ENCODE data around the gene LSM4. TPM values are rescaled to one million over a fixed set of nuclear protein-coding genes. Genes with fewer than 3 reads are reported as not detected.

LSM4 gene
- total RNA-seq, 1 donor from 2014 or later: 198 TPM

- Mint-ChIP-seq H3K9me3 (no peaks in the 10 kb centered on the region), H3K36me3 (ENCODE audit: low read depth) (peaks cover 21% of the 10 kb centered on the region)
- intact Hi-C loops (cut with micrococcal nuclease): no loop called here
Observed at GRCh38 chr19:18306209-18306887, 16.5 kb downstream of the LSM4 start.

GRCh38 chr19:18304458-18305310 is 18.2 kb downstream of the LSM4 start:
- Mint-ChIP-seq H3K36me3 (ENCODE audit: low read depth) (peaks cover 21% of the 10 kb centered on the region), H3K4me3 (peak overlapping the region; percentile 92), H3K9me3 (no peaks in the 10 kb centered on the region), H3K4me1 (ENCODE audit: low read depth) (peaks cover 40% of the 10 kb centered on the region), H3K27me3 (ENCODE audit: insufficient read depth) (peaks cover 1% of the 10 kb centered on the region), H3K27ac (peak overlapping the region; percentile 98)
- intact Hi-C loops (cut with micrococcal nuclease): loop anchor here (1.0 kb wide), 6 partner anchors 10 to 111 kb away; partner anchors contain the start of genes LSM4 and MPV17L2
- peak; percentile 77 for DNase-seq (ENCODE audit: low spot score)

More at GRCh38 chr19:18306209-18306887, 16.5 kb downstream of the LSM4 start:
- H3K4me1 Mint-ChIP-seq (ENCODE audit: low read depth): peaks cover 40% of the 10 kb centered on the region
- peaks cover 1% of the 10 kb centered on the region for H3K27me3 Mint-ChIP-seq (ENCODE audit: insufficient read depth)
- H3K27ac Mint-ChIP-seq: peak overlapping the region; percentile 75
- no peak for DNase-seq (ENCODE audit: low spot score)
- peak overlapping the region; percentile 92 for H3K4me3 Mint-ChIP-seq

GRCh38 chr19:18304208-18304457 is 18.7 kb downstream of the LSM4 start:
- Mint-ChIP-seq H3K9me3 (no peaks in the 10 kb centered on the region), H3K27me3 (ENCODE audit: insufficient read depth) (peaks cover 1% of the 10 kb centered on the region), H3K27ac (peak overlapping the region; percentile 98), H3K4me1 (ENCODE audit: low read depth) (peaks cover 42% of the 10 kb centered on the region), H3K4me3 (peak overlapping the region; percentile 92), H3K36me3 (ENCODE audit: low read depth) (peaks cover 21% of the 10 kb centered on the region)
- DNase-seq (ENCODE audit: low spot score): no peak
- intact Hi-C loops (cut with micrococcal nuclease): loop anchor here (1.0 kb wide), 6 partner anchors 10 to 111 kb away; partner anchors contain the start of genes LSM4 and MPV17L2

GRCh38 chr19:18301718-18302111 is 21.2 kb downstream of the LSM4 start:
- Mint-ChIP-seq H3K4me3 (peak overlapping the region; percentile 37), H3K27me3 (ENCODE audit: insufficient read depth) (peaks cover 1% of the 10 kb centered on the region), H3K9me3 (no peaks in the 10 kb centered on the region), H3K36me3 (ENCODE audit: low read depth) (peaks cover 12% of the 10 kb centered on the region), H3K4me1 (ENCODE audit: low read depth) (peaks cover 45% of the 10 kb centered on the region), H3K27ac (peak overlapping the region; percentile 58)
- intact Hi-C loops (cut with micrococcal nuclease): no loop called here
- no peak for DNase-seq (ENCODE audit: low spot score)

GRCh38 chr19:18300930-18301717 is 21.8 kb downstream of the LSM4 start:
- peaks cover 47% of the 10 kb centered on the region for H3K4me1 Mint-ChIP-seq (ENCODE audit: low read depth)
- DNase-seq (ENCODE audit: low spot score): no peak
- H3K9me3 Mint-ChIP-seq: peaks cover 2% of the 10 kb centered on the region
- H3K27ac Mint-ChIP-seq: peak overlapping the region; percentile 52
- peak overlapping the region; percentile 37 for H3K4me3 Mint-ChIP-seq
- peaks cover 11% of the 10 kb centered on the region for H3K36me3 Mint-ChIP-seq (ENCODE audit: low read depth)
- H3K27me3 Mint-ChIP-seq (ENCODE audit: insufficient read depth): peaks cover 1% of the 10 kb centered on the region
- intact Hi-C loops (cut with micrococcal nuclease): no loop called here

- DNase-seq (ENCODE audit: low spot score): no peak
- peaks cover 16% of the 10 kb centered on the region for H3K36me3 Mint-ChIP-seq (ENCODE audit: low read depth)
- intact Hi-C loops (cut with micrococcal nuclease): no loop called here
- no peak overlapping the region for H3K27ac Mint-ChIP-seq
- peaks cover 47% of the 10 kb centered on the region for H3K4me1 Mint-ChIP-seq (ENCODE audit: low read depth)
- H3K4me3 Mint-ChIP-seq: no peak overlapping the region
- peaks cover 6% of the 10 kb centered on the region for H3K9me3 Mint-ChIP-seq
- H3K27me3 Mint-ChIP-seq (ENCODE audit: insufficient read depth): peaks cover 1% of the 10 kb centered on the region
Observed at GRCh38 chr19:18299654-18300053, 23.2 kb downstream of the LSM4 start.

GRCh38 chr19:18298601-18299000 is 24.3 kb downstream of the LSM4 start:
- intact Hi-C loops (cut with micrococcal nuclease): no loop called here
- Mint-ChIP-seq H3K4me1 (ENCODE audit: low read depth) (peaks cover 47% of the 10 kb centered on the region), H3K27me3 (ENCODE audit: insufficient read depth) (no peaks in the 10 kb centered on the region), H3K36me3 (ENCODE audit: low read depth) (peaks cover 15% of the 10 kb centered on the region), H3K4me3 (peak overlapping the region; percentile 11), H3K27ac (peak overlapping the region; percentile 74), H3K9me3 (peaks cover 6% of the 10 kb centered on the region)
- no peak for DNase-seq (ENCODE audit: low spot score)

- H3K9me3 Mint-ChIP-seq: peaks cover 6% of the 10 kb centered on the region
- DNase-seq (ENCODE audit: low spot score): no peak
- no peaks in the 10 kb centered on the region for H3K27me3 Mint-ChIP-seq (ENCODE audit: insufficient read depth)
- peaks cover 17% of the 10 kb centered on the region for H3K36me3 Mint-ChIP-seq (ENCODE audit: low read depth)
- no peak overlapping the region for H3K4me3 Mint-ChIP-seq
- intact Hi-C loops (cut with micrococcal nuclease): no loop called here
- peak overlapping the region; percentile 40 for H3K27ac Mint-ChIP-seq
- peaks cover 51% of the 10 kb centered on the region for H3K4me1 Mint-ChIP-seq (ENCODE audit: low read depth)
Observed at GRCh38 chr19:18297308-18297707, 25.6 kb downstream of the LSM4 start.

GRCh38 chr19:18295034-18295451 is 27.8 kb downstream of the LSM4 start:
- peaks cover 6% of the 10 kb centered on the region for H3K9me3 Mint-ChIP-seq
- H3K4me1 Mint-ChIP-seq (ENCODE audit: low read depth): peaks cover 64% of the 10 kb centered on the region
- H3K27me3 Mint-ChIP-seq (ENCODE audit: insufficient read depth): no peaks in the 10 kb centered on the region
- intact Hi-C loops (cut with micrococcal nuclease): no loop called here
- peaks cover 19% of the 10 kb centered on the region for H3K36me3 Mint-ChIP-seq (ENCODE audit: low read depth)
- H3K4me3 Mint-ChIP-seq: peak overlapping the region; percentile 89
- DNase-seq (ENCODE audit: low spot score): no peak
- H3K27ac Mint-ChIP-seq: peak overlapping the region; percentile 96

- peak; percentile 86 for DNase-seq (ENCODE audit: low spot score)
- intact Hi-C loops (cut with micrococcal nuclease): loop anchor here (1.0 to 5.0 kb wide), 3 partner anchors 10 to 207 kb away; partner anchors contain the start of genes IL12RB1 and SSBP4
- Mint-ChIP-seq H3K4me1 (ENCODE audit: low read depth) (peaks cover 69% of the 10 kb centered on the region), H3K27me3 (ENCODE audit: insufficient read depth) (no peaks in the 10 kb centered on the region), H3K4me3 (peak overlapping the region; percentile 89), H3K9me3 (peaks cover 6% of the 10 kb centered on the region), H3K36me3 (ENCODE audit: low read depth) (peaks cover 19% of the 10 kb centered on the region), H3K27ac (peak overlapping the region; percentile 96)
Observed at GRCh38 chr19:18294467-18294864, 28.4 kb downstream of the LSM4 start.

- DNase-seq (ENCODE audit: low spot score): no peak
- Mint-ChIP-seq H3K27ac (peak overlapping the region; percentile 96), H3K36me3 (ENCODE audit: low read depth) (peaks cover 19% of the 10 kb centered on the region), H3K27me3 (ENCODE audit: insufficient read depth) (no peaks in the 10 kb centered on the region), H3K9me3 (peaks cover 6% of the 10 kb centered on the region), H3K4me3 (peak overlapping the region; percentile 89), H3K4me1 (ENCODE audit: low read depth) (peaks cover 65% of the 10 kb centered on the region)
- intact Hi-C loops (cut with micrococcal nuclease): loop anchor here (1.0 to 5.0 kb wide), 4 partner anchors 10 to 207 kb away; partner anchors contain the start of genes IL12RB1 and SSBP4
Observed at GRCh38 chr19:18293642-18294466, 29.0 kb downstream of the LSM4 start.

Measured in activated T-helper 1 cell treated with anti-CD3 and anti-CD28 coated beads, Interleukin-12 subunit alpha, Interleukin-12 subunit beta, Interleukin-2, Interleukin-4 antibody, amounts not matched to agents 30 ng/mL and 10 ng/mL and 1 ng/mL, durations not matched to agents 14 hours and 24 hours and 36 hours (primary cell).